Large intestine (tissue), 3 donors: ENCODE measurements around the gene NMB. TPM values are rescaled to one million over a fixed set of nuclear protein-coding genes. Genes with fewer than 3 reads are reported as not detected.
A peak's percentile ranks its signal among the peaks of the same experiment; 100 is the strongest.

ENCODE experiments used
- DNase-seq, 2 donors: peaks; one replicate each; pipeline versions ENCODE4 v3.0.0 to v3.0.0-alpha.2; 2013
- H3K27ac ChIP-seq: one replicate; pipeline ENCODE4 v1.5.1; 2013; ENCODE audit warnings: low read length
- H3K27me3 ChIP-seq: 2 replicates; pipeline ENCODE4 v1.6.1; 2013; ENCODE audit warnings: low read length; ENCODE audit not compliant: control insufficient read depth, insufficient read depth
- H3K36me3 ChIP-seq: 2 replicates; pipeline ENCODE4 v1.6.1; 2013; ENCODE audit warnings: low read length; ENCODE audit not compliant: control insufficient read depth, insufficient read depth
- H3K4me1 ChIP-seq: one replicate; pipeline ENCODE4 v1.6.1; 2013; ENCODE audit warnings: low read length; ENCODE audit not compliant: control insufficient read depth, insufficient read depth
- H3K4me3 ChIP-seq: one replicate; pipeline ENCODE4 v1.5.1; 2013; ENCODE audit warnings: low read length
- H3K9me3 ChIP-seq: one replicate; pipeline ENCODE4 v1.6.1; 2013; ENCODE audit warnings: mild to moderate bottlenecking, low read depth, low read length, moderate library complexity; ENCODE audit not compliant: control insufficient read depth
- WGBS: methylation state at CpG from one replicate; pipeline ENCODE4 v1.1.5; 2013; ENCODE audit warnings: low lambda C conversion rate; ENCODE audit not compliant: insufficient coverage; 5-methylcytosine and 5-hydroxymethylcytosine counted together
- polyA plus RNA-seq: library from polyadenylated mRNA; unstranded; fragments of 120-200 nt; gene quantifications from one replicate; pipeline ENCODE4 v1.2.1, GENCODE V29; 2013

NMB gene
- polyA plus RNA-seq, 1 donor = 2.2 TPM

DNA sequence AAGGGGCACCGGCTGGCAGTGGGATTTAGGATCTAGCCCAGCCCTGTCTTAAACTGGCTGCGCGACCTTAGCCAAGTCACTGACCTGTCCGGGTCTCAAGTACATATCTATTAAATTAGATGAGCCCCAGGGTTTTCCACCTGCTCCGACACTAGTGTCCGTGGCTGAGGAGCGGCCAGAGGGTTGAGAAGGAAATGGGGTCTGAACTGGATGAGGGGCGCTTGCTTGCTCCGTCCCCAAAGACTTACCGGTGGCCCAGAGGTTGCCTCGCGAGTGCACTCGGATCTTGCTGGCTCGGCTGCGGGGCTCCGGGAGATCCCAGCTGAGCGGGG, 285 bp downstream of the NMB start:
- Histone ChIP-seq H3K4me1 (peaks cover 7% of the 10 kb centered on the region), H3K27me3 (no peaks in the 10 kb centered on the region), H3K9me3 (no peaks in the 10 kb centered on the region), H3K4me3 (peak overlapping the region; percentile 41), H3K36me3 (no peaks in the 10 kb centered on the region), H3K27ac (no peak overlapping the region)
- WGBS = no CpG with 5 or more reads among the region's 17 CpGs
- DNase-seq = no peak

GRCh38 chr15:84656972-84657371, 1.0 kb downstream of the NMB start:
- Histone ChIP-seq H3K9me3 (no peaks in the 10 kb centered on the region), H3K27me3 (no peaks in the 10 kb centered on the region), H3K4me1 (peaks cover 7% of the 10 kb centered on the region), H3K27ac (no peak overlapping the region), H3K4me3 (no peak overlapping the region), H3K36me3 (peaks cover 7% of the 10 kb centered on the region)
- no CpG with 5 or more reads among the region's 7 CpGs for WGBS
- DNase-seq = no peak

DNA sequence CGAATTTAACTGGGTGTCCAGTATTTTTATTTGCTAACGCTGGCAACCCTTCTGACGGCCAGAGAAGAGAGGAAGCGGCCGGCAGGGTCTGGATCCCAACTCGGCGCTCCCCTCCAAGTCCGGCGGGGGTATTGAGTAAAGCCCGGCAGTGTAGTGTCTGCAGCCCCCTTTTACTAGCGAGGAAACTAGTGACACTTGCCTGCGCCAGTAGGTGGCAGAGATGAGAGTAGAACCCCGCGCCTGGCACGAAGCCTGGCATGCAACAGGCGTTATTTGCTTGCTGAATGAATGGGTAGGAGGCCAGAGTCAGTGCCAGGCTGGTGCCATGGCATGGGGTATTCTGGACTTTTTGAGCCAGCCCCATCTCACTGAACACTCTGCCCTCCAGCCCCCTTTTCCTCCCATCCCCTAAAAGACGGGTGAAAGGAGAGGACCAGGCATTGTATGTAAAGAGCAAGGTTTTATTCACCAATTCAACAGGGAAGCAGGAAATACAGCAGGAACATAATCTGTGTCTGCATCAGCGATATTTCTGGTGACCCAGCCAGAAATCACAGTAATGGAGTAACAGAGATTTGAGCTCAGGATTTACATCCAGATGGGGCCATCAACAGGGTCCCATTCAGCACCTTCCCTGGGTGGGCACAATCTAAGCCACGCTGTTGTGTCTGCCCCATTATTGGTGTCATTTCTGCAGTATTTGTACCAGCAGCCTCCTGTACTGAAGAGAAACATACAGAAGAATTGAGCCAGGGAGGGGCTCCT, 3.1 kb downstream of the NMB start:
- H3K27me3 ChIP-seq = no peaks in the 10 kb centered on the region
- peaks cover 7% of the 10 kb centered on the region for H3K4me1 ChIP-seq
- H3K36me3 ChIP-seq = peaks cover 19% of the 10 kb centered on the region
- H3K4me3 ChIP-seq = peak overlapping the region; percentile 87
- WGBS = 10% methylated on average over 2 of the region's 19 CpGs
- no peaks in the 10 kb centered on the region for H3K9me3 ChIP-seq
- peak; percentile 57 to 63 for DNase-seq
- peak overlapping the region; percentile 74 for H3K27ac ChIP-seq

DNA sequence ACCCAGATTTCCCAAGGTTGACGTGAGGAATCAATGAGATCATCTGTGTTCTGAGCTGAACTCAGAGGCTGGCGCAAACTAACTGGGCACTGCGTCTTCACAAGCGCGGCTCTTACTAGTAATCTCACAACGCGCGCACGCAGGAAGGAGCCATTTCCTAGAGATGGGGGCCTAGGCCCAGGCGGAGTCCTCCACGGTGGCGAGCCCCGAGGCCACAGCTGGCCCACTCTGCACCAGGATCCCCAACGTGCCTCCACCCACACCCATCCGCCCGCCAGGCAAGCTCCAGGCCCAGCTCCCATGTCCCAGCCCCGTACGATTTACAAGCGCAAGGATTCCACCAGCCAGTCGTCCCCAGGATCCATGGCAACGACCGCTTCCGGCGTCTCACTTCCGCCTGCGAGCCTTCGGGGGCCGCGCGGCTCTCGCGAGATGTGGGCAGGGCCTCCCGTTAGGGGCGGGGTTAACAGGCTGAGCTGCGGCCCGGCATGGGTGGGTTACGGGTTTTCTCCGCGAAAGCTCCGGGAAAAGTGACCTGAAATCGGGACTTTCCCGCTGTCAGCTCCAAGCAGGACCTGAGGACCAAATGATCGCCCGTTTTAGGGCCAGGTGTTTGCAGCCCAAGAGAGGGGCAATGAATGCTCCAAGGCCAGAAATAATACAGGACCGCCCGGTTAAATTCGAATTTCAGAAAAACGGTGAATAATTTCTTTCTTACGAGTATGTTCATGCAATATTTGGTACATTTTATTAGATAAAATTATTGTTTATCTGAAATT, 3.9 kb downstream of the NMB start, which contains the start of gene WDR73:
WDR73 (minus strand) TSS at position 374 of the 779 bp plus-strand sequence; CDS start at position 365, 9 bp downstream.
- no peaks in the 10 kb centered on the region for H3K9me3 ChIP-seq
- H3K4me1 ChIP-seq = peaks cover 7% of the 10 kb centered on the region
- peak; percentile 95 for DNase-seq
- 3% methylated on average over 5 of the region's 49 CpGs for WGBS
- peaks cover 26% of the 10 kb centered on the region for H3K36me3 ChIP-seq
- peak within 1 kb of the TSS; percentile 74 for H3K27ac ChIP-seq
- H3K27me3 ChIP-seq = no peaks in the 10 kb centered on the region
- peak within 1 kb of the TSS; percentile 87 for H3K4me3 ChIP-seq

- Histone ChIP-seq H3K27me3 (no peaks in the 10 kb centered on the region), H3K4me3 (peak overlapping the region; percentile 87), H3K36me3 (peaks cover 31% of the 10 kb centered on the region), H3K27ac (peak overlapping the region; percentile 74), H3K9me3 (no peaks in the 10 kb centered on the region), H3K4me1 (peaks cover 3% of the 10 kb centered on the region)
- no CpG with 5 or more reads among the region's 7 CpGs for WGBS
- no peak for DNase-seq
Observed at GRCh38 chr15:84653584-84653909, 4.5 kb downstream of the NMB start.

GRCh38 chr15:84649706-84650105, 8.3 kb downstream of the NMB start:
- no peak overlapping the region for H3K4me3 ChIP-seq
- no CpG with 5 or more reads among the region's 2 CpGs for WGBS
- H3K4me1 ChIP-seq = no peaks in the 10 kb centered on the region
- no peak overlapping the region for H3K27ac ChIP-seq
- H3K9me3 ChIP-seq = no peaks in the 10 kb centered on the region
- no peaks in the 10 kb centered on the region for H3K27me3 ChIP-seq
- DNase-seq = no peak
- peaks cover 68% of the 10 kb centered on the region for H3K36me3 ChIP-seq

GRCh38 chr15:84648539-84648938, 9.5 kb downstream of the NMB start:
- Histone ChIP-seq H3K27me3 (no peaks in the 10 kb centered on the region), H3K4me3 (no peak overlapping the region), H3K4me1 (no peaks in the 10 kb centered on the region), H3K9me3 (no peaks in the 10 kb centered on the region), H3K36me3 (peaks cover 76% of the 10 kb centered on the region), H3K27ac (no peak overlapping the region)
- no peak for DNase-seq
- WGBS = no CpG with 5 or more reads among the region's 3 CpGs

DNA sequence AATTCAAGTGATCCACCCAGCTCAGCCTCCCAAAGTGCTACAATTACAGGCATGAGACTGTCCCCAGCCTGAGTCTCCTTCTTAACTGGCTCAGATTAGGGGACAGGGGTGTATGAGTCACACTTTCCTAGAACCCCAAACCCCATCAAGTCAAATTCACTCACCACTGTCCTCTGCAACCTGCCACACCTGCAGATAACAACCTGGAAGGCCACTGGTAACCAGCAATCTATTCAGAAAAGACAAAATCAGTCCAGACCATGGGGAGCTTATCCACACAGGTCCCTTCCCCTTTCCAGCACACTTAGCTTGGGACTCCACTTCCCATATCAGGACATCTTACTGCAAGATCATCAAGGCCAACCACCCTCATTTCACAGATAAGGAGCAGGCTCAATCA, 10.3 kb downstream of the NMB start:
- Histone ChIP-seq H3K27me3 (no peaks in the 10 kb centered on the region), H3K36me3 (peaks cover 84% of the 10 kb centered on the region), H3K4me1 (no peaks in the 10 kb centered on the region), H3K4me3 (no peak overlapping the region), H3K9me3 (no peaks in the 10 kb centered on the region), H3K27ac (no peak overlapping the region)
- DNase-seq = no peak

- Histone ChIP-seq H3K27me3 (no peaks in the 10 kb centered on the region), H3K4me1 (no peaks in the 10 kb centered on the region), H3K27ac (no peak overlapping the region), H3K36me3 (peaks cover 86% of the 10 kb centered on the region), H3K9me3 (no peaks in the 10 kb centered on the region), H3K4me3 (no peak overlapping the region)
- no CpG with 5 or more reads among the region's 10 CpGs for WGBS
- DNase-seq = no peak
Observed at GRCh38 chr15:84645997-84646396, 12.0 kb downstream of the NMB start.

DNA sequence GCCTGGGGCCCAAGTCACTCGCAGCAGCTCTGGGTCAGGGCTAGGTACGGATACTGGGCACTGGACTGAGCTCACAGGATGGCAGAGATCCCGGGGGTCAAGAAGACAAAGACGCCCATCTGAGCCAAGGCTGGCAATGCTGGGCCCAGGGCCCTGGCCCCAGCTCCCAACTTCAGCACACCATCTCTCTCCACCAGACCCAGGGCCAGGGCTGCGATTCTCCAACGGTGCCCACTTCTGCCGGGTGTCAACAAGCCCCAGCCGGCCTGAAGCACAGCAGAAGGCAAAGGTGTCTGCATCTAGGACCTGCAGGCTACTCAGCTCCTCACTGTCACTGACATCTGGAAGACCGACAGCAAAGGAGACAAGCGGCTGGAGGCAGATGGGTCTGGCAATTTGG, 12.5 kb downstream of the NMB start:
- DNase-seq = no peak
- Histone ChIP-seq H3K27ac (no peak overlapping the region), H3K27me3 (no peaks in the 10 kb centered on the region), H3K4me3 (no peak overlapping the region), H3K4me1 (no peaks in the 10 kb centered on the region), H3K36me3 (peaks cover 90% of the 10 kb centered on the region), H3K9me3 (no peaks in the 10 kb centered on the region)
- no CpG with 5 or more reads among the region's 10 CpGs for WGBS
